B cell (primary cell): ENCODE measurements around the gene GLG1.

Experiments used
- CTCF ChIP-seq: fragments of 200-600 bp; IDR thresholded peaks from one replicate; pipeline ENCODE4 v1.8.0; 2022; ENCODE audit warnings: antibody characterized with exemption, mild to moderate bottlenecking
- EZH2 ChIP-seq: IDR thresholded peaks from 2 replicates; pipeline ENCODE4 v1.6.1; 2012; ENCODE audit warnings: borderline replicate concordance, low read depth, mild to moderate bottlenecking, moderate library complexity, low read length; ENCODE audit not compliant: insufficient read depth, poor library complexity, severe bottlenecking

GRCh38 chr16:74607310-74607961 lies 522 bp upstream of the GLG1 start:
- TF ChIP-seq CTCF (no peak), EZH2 (no peak)
